ENCODE results near the gene RIN2. TPM values are rescaled to one million over a fixed set of nuclear protein-coding genes. Genes with fewer than 3 reads are reported as not detected.
A peak's percentile ranks its signal among the peaks of the same experiment; 100 is the strongest.

Gene RIN2
- total and polyA plus RNA-seq, 2 experiments from 2014 or later: 18.4 to 42.4 TPM

DNA sequence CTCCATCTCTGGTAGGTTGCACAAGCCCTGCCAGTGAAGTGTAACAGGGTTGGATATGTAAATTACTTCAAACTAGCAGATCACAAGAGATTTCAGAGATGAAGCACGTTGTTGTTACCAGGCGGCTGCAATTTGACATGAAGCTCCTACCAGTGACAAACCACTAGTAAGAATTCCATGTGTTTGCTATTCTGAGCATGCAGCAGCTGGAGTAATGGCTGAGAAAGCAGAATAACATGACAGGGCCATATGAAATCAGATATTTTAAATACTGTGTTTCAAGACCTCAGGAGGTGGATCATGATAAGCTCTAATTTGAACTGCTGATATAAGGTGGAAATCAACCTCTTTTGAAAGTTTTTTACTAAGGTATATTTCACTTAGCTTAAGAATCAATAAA lies 11.4 kb downstream of the RIN2 start:
- no peaks in the 10 kb centered on the region for H3K36me3 ChIP-seq
- H3K4me3 ChIP-seq: no peak overlapping the region
- H3K9me3 ChIP-seq (ENCODE audit: low read depth): no peaks in the 10 kb centered on the region
- peaks cover 18% of the 10 kb centered on the region for H3K4me1 ChIP-seq (ENCODE audit: low read depth)
- no peaks in the 10 kb centered on the region for H3K27me3 ChIP-seq
- no peak overlapping the region for H3K27ac ChIP-seq
- TF ChIP-seq, protein P1, sequence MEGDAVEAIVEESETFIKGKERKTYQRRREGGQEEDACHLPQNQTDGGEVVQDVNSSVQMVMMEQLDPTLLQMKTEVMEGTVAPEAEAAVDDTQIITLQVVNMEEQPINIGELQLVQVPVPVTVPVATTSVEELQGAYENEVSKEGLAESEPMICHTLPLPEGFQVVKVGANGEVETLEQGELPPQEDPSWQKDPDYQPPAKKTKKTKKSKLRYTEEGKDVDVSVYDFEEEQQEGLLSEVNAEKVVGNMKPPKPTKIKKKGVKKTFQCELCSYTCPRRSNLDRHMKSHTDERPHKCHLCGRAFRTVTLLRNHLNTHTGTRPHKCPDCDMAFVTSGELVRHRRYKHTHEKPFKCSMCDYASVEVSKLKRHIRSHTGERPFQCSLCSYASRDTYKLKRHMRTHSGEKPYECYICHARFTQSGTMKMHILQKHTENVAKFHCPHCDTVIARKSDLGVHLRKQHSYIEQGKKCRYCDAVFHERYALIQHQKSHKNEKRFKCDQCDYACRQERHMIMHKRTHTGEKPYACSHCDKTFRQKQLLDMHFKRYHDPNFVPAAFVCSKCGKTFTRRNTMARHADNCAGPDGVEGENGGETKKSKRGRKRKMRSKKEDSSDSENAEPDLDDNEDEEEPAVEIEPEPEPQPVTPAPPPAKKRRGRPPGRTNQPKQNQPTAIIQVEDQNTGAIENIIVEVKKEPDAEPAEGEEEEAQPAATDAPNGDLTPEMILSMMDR (IDR thresholded peaks at IDR 0.05; ENCODE audit: low read depth, low read length): no peak
- no peak for DNase-seq (ENCODE audit: low read depth in 1 of 2, low spot score in 1 of 2)

DNA sequence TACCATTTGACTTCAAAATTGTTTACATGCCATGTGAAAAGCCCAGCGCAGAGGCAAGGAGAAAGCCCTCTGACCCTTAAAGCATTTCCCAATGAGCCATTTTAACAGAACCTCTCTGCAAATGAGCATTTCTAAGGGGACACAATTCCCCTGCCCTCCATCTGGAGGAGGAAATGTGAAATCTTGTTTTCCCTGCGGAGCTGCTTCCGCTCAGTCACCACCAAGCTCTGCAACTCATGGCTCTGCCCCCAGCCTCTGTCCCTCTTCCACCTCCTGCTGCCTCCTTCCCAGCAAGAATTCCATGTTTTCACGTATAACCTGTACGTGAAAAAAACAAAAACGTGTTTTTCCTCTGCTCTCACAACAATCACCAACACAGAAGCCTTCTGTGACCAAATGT lies 12.3 kb downstream of the RIN2 start:
- Histone ChIP-seq H3K27ac (no peak overlapping the region), H3K9me3 (ENCODE audit: low read depth) (no peaks in the 10 kb centered on the region), H3K4me3 (no peak overlapping the region), H3K4me1 (ENCODE audit: low read depth) (peaks cover 17% of the 10 kb centered on the region), H3K36me3 (no peaks in the 10 kb centered on the region), H3K27me3 (no peaks in the 10 kb centered on the region)
- DNase-seq (ENCODE audit: low read depth in 1 of 2, low spot score in 1 of 2): no peak
- TF ChIP-seq, protein P1 (IDR thresholded peaks at IDR 0.05; ENCODE audit: low read depth, low read length): no peak

DNA sequence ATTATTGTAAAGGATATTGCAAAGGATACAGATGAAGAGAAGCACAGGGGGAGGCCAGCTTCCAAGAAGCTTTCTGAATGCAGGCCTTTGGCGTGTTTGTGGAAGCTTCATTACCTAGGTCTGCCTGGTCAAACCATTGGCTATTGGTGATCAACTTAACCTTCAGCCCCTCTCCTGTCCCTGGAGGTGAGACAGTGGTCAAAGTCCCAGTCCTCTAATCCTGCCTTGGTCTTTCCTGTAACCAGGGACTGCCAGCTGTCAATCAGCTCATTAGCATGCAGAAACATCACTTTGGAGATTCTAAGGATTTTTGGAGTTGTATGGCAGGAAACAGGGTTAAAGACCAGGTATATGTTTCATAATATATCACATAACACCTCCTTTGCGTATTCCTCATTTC lies 13.0 kb downstream of the RIN2 start:
- Histone ChIP-seq H3K4me1 (ENCODE audit: low read depth) (peaks cover 17% of the 10 kb centered on the region), H3K27me3 (no peaks in the 10 kb centered on the region), H3K27ac (no peak overlapping the region), H3K4me3 (no peak overlapping the region), H3K36me3 (no peaks in the 10 kb centered on the region), H3K9me3 (ENCODE audit: low read depth) (no peaks in the 10 kb centered on the region)
- DNase-seq (ENCODE audit: low read depth in 1 of 2, low spot score in 1 of 2): no peak
- TF ChIP-seq, protein P1 (IDR thresholded peaks at IDR 0.05; ENCODE audit: low read depth, low read length): no peak

DNA sequence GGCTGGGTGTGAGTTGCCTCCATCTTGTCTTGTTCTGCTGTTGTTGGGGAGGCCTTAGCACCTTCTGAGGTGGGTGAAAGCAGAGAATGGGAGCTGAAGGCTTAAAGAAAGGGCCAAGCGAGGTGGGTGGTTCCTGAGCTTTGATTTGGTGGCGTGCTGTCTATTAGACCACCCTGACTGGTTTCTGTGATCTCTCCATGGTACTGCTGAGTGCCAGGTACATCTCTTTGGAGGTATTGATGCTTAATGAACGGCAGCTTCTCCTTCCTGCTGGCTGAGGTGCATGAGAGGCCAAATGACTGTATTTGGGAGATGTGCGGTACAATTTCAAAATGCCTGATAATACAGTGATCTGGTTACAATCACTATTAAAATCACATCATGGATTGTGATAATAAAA lies 15.4 kb downstream of the RIN2 start:
- Histone ChIP-seq H3K4me3 (no peak overlapping the region), H3K27me3 (no peaks in the 10 kb centered on the region), H3K36me3 (no peaks in the 10 kb centered on the region), H3K4me1 (ENCODE audit: low read depth) (peaks cover 8% of the 10 kb centered on the region), H3K27ac (no peak overlapping the region), H3K9me3 (ENCODE audit: low read depth) (no peaks in the 10 kb centered on the region)
- DNase-seq (ENCODE audit: low read depth in 1 of 2, low spot score in 1 of 2): no peak
- TF ChIP-seq, protein P1 (IDR thresholded peaks at IDR 0.05; ENCODE audit: low read depth, low read length): no peak

DNA sequence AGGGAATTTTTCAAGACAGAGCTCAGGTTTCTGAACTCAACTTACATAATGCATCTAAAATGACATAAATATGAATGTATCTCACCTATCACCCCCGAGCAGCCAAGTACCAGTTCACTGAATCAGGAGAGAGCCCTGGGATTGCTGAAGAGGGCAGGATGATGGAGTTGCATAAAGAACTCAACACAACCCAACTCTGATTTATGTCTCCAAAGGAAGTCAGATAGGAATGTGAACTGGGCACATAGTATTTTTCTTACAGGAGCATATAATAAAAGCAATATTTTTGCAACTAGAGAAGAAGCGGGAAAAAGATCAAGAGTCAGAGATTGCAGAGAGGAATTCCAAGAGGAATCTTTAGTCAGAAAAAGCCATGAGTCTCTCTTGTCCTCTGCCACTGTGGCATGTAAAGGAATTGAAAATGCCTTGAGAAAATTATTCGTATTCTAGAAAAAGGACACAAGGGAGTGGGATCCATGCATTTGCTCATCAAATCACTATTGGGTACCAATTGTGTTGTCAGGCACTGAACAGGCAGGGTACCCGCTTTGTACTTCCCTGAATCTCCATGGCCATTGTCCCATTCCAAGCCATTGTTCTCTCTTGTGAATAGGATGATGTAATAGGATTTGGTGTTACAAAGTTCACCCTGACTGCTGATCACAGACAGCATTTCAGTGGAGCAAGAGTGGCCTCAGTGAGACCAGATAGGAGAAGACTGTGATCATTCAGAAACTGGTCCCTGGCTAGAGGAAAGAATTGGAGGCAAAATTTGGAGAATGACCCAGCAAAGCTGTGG lies 16.3 kb downstream of the RIN2 start:
- DNase-seq (ENCODE audit: low read depth in 1 of 2, low spot score in 1 of 2): peak in 1 of 2 donors; percentile 16
- H3K4me1 ChIP-seq (ENCODE audit: low read depth): peaks cover 7% of the 10 kb centered on the region
- no peaks in the 10 kb centered on the region for H3K36me3 ChIP-seq
- H3K27me3 ChIP-seq: no peaks in the 10 kb centered on the region
- H3K4me3 ChIP-seq: no peak overlapping the region
- H3K27ac ChIP-seq: no peak overlapping the region
- TF ChIP-seq, protein P1 (IDR thresholded peaks at IDR 0.05; ENCODE audit: low read depth, low read length): no peak
- H3K9me3 ChIP-seq (ENCODE audit: low read depth): no peaks in the 10 kb centered on the region
